Measurements from ENCODE around the gene CACNA1F.

Gene CACNA1F

DNA sequence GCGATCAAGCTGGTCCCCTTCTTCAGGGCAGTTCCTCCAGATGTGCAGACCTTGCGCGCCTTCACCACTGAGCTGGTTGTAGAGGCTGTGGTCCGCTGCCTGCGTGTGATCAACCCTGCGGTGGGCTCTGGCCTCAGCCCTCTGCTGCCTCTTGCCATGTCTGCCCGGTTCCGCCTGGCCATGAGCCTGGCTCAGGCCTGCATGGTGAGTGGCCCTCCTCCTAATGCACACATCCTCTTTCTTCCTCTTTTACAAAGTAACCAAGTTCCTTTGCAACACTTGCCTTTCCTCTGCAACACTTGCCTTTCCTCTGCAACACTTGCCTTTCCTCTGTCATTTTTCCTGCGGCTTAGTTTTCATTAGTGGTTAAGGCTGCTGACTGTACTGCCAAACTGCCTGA is 3.9 kb upstream of the CACNA1F start (continued):
- TF ChIP-seq TSHZ2 (CRISPR knock-in tag; IDR thresholded peaks at IDR 0.05) = no peak
- no peak for TF ChIP-seq TCF4 (CRISPR knock-in tag; IDR thresholded peaks at IDR 0.05; ENCODE audit: borderline replicate concordance)
- no peak for TF ChIP-seq ZFP3 (CRISPR knock-in tag; IDR thresholded peaks at IDR 0.05)

GRCh38 chrX:49233887-49234555 is 881 bp upstream of the CACNA1F start:
- ATAC-seq = no peak
- TF ChIP-seq TCF4 (CRISPR knock-in tag; IDR thresholded peaks at IDR 0.05; ENCODE audit: borderline replicate concordance) (no peak), ZNF70 (CRISPR knock-in tag; IDR thresholded peaks at IDR 0.05) (no peak), CSDC2 (CRISPR knock-in tag; IDR thresholded peaks at IDR 0.05) (no peak), BACH2 (CRISPR knock-in tag; IDR thresholded peaks at IDR 0.05; ENCODE audit: borderline replicate concordance) (no peak), ZNF8 (CRISPR knock-in tag; IDR thresholded peaks at IDR 0.05) (no peak)

- no peak for ATAC-seq
- TF ChIP-seq TCF4 (CRISPR knock-in tag; IDR thresholded peaks at IDR 0.05; ENCODE audit: borderline replicate concordance) (no peak), PATZ1 (CRISPR knock-in tag; IDR thresholded peaks at IDR 0.05; ENCODE audit: borderline replicate concordance) (no peak)
Measured at GRCh38 chrX:49232525-49232924, 615 bp downstream of the CACNA1F start.

DNA sequence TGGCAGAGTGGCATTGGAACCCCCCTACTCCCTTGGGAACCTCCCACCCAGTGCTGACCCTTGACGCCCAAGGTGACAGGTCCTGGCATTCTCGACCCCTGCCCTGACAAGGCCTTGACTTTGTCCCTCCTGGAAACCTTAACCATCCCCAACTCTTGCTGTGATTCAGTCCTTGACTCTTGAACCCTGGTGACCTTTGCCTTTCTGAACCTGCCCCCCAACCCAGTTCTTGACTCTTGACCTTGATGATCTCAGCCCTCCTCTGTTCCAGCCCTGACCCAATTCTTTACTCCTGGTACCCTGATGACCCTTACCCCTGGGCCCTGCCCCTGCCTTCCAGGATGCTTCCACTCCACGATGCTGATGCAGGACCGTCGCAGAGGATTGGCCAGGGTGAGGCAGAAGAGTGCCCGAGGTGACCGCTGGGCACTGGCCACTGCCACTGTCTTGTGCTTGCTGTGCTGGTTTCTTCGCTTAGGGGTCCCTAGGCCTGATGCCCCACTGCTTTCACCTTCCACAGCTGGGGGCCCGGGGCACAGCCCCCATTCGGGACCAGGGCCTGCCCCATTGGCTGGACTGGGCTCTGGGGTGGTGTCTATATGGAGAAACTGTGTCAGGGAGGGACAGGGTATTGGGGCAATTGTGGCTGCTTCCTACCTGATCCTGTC is 1.7 kb downstream of the CACNA1F start:
- TF ChIP-seq TCF4 (CRISPR knock-in tag; IDR thresholded peaks at IDR 0.05; ENCODE audit: borderline replicate concordance) (no peak), TOX (CRISPR knock-in tag; IDR thresholded peaks at IDR 0.05; ENCODE audit: borderline replicate concordance) (no peak), ZNF70 (CRISPR knock-in tag; IDR thresholded peaks at IDR 0.05) (no peak), RARB (CRISPR knock-in tag; IDR thresholded peaks at IDR 0.05) (no peak), ZNF8 (CRISPR knock-in tag; IDR thresholded peaks at IDR 0.05) (no peak), ZFP3 (CRISPR knock-in tag; IDR thresholded peaks at IDR 0.05) (no peak), OSR1 (CRISPR knock-in tag; IDR thresholded peaks at IDR 0.05) (no peak), TSHZ2 (CRISPR knock-in tag; IDR thresholded peaks at IDR 0.05) (no peak), PPARA (CRISPR knock-in tag; IDR thresholded peaks at IDR 0.05; ENCODE audit: borderline replicate concordance) (no peak), ARNTL (CRISPR knock-in tag; IDR thresholded peaks at IDR 0.05; ENCODE audit: borderline replicate concordance, low read depth) (no peak), CSRNP3 (CRISPR knock-in tag; IDR thresholded peaks at IDR 0.05) (no peak), ISL1 (CRISPR knock-in tag; IDR thresholded peaks at IDR 0.05) (no peak)
- ATAC-seq = no peak

All from SK-N-SH treated with all-trans-retinoic acid at 6 μM for 48 hours (cell line).